ENCODE data around the gene ISX.

- TF ChIP-seq POLR2A (IDR thresholded peaks at IDR 0.05; ENCODE audit: low read depth, low read length) (no peak), POLR2AphosphoS5 (IDR thresholded peaks at IDR 0.05; ENCODE audit: low read length) (no peak), CHD1 (IDR thresholded peaks at IDR 0.05; ENCODE audit: low read depth, low read length) (no peak), BRCA1 (IDR thresholded peaks at IDR 0.05; ENCODE audit: low read depth, low read length) (no peak), BHLHE40 (IDR thresholded peaks at IDR 0.05; ENCODE audit: borderline replicate concordance in 1 of 2, low read depth in 2 of 2, low read length in 1 of 2) (no peak), JUND (IDR thresholded peaks at IDR 0.05; ENCODE audit: low read depth, low read length) (no peak)
- TF ChIP-seq, protein P1, sequence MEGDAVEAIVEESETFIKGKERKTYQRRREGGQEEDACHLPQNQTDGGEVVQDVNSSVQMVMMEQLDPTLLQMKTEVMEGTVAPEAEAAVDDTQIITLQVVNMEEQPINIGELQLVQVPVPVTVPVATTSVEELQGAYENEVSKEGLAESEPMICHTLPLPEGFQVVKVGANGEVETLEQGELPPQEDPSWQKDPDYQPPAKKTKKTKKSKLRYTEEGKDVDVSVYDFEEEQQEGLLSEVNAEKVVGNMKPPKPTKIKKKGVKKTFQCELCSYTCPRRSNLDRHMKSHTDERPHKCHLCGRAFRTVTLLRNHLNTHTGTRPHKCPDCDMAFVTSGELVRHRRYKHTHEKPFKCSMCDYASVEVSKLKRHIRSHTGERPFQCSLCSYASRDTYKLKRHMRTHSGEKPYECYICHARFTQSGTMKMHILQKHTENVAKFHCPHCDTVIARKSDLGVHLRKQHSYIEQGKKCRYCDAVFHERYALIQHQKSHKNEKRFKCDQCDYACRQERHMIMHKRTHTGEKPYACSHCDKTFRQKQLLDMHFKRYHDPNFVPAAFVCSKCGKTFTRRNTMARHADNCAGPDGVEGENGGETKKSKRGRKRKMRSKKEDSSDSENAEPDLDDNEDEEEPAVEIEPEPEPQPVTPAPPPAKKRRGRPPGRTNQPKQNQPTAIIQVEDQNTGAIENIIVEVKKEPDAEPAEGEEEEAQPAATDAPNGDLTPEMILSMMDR (IDR thresholded peaks at IDR 0.05 in 2 of 3, conservative IDR thresholded peaks at IDR 0.05 in 1 of 3; ENCODE audit: control insufficient read depth in 2 of 3, extremely low read depth in 1 of 3, insufficient read depth in 1 of 3, low read depth in 3 of 3, low read length in 3 of 3) = no peak
Observed at GRCh38 chr22:35104491-35104890, 38.5 kb downstream of the ISX start.

Data from GM12878 (cell line).